Coronary artery (tissue), 2 donors: ENCODE measurements around the gene DVL3.

Experiments
- DNase-seq: peaks from one replicate; pipeline ENCODE4 v3.0.0-alpha.2; 2017; ENCODE audit warnings: low spot score
- H3K27ac ChIP-seq, 2 donors: fragments of 200-600 bp; sonication (generic); one replicate each; pipeline ENCODE4 v1.5.1; 2016 to 2019
- H3K4me3 ChIP-seq: fragments of 200-600 bp; sonication (generic); 2 replicates; pipeline ENCODE4 v1.5.1; 2016; ENCODE audit warnings: mild to moderate bottlenecking, moderate library complexity
- TF ChIP-seq, protein P1 (sequence below): fragments of 200-600 bp; sonication (generic); IDR thresholded peaks from one replicate; pipeline ENCODE4 v1.5.1; 2019; ENCODE audit warnings: antibody characterized with exemption

DVL3 gene

DNA sequence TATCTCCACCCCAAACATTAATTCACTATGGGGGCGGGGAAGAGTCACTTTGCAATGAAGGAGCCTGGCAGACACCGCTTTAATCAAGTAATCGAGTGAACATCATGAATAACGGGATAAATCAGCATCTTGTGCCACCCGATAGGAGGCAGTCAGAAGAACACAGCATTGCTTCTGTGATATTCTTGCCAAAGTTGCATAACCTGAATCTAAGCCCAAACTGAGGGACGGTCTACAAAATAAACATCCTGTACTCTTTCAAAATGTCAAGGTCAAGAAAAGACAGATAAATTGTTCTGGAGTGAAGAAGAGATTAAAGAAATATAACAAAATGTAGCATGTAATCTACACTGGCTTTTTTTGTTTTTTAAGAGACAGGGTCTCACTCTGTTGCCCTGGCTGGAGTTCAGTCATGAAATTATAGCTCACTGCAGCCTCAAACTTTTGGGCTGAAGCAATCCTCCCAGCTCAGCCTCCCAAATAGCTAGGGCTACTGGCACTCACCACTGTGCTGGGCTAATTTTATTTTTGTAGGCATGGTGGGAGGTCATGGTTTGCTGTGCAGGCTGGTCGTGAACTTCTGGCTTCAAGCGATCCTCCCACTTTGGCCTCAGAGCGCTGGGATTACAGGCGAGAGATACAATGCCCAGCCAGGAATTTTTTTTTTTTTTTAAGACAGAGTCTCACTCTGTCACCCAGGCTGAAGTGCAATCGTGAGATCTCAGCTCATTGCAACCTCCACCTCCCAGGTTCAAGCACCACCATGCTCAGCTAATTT lies 54.2 kb downstream of the DVL3 start:
- Histone ChIP-seq H3K27ac (no peak overlapping the region), H3K4me3 (no peak overlapping the region)
- TF ChIP-seq, protein P1, sequence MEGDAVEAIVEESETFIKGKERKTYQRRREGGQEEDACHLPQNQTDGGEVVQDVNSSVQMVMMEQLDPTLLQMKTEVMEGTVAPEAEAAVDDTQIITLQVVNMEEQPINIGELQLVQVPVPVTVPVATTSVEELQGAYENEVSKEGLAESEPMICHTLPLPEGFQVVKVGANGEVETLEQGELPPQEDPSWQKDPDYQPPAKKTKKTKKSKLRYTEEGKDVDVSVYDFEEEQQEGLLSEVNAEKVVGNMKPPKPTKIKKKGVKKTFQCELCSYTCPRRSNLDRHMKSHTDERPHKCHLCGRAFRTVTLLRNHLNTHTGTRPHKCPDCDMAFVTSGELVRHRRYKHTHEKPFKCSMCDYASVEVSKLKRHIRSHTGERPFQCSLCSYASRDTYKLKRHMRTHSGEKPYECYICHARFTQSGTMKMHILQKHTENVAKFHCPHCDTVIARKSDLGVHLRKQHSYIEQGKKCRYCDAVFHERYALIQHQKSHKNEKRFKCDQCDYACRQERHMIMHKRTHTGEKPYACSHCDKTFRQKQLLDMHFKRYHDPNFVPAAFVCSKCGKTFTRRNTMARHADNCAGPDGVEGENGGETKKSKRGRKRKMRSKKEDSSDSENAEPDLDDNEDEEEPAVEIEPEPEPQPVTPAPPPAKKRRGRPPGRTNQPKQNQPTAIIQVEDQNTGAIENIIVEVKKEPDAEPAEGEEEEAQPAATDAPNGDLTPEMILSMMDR, result no peak
- DNase-seq, result no peak

DNA sequence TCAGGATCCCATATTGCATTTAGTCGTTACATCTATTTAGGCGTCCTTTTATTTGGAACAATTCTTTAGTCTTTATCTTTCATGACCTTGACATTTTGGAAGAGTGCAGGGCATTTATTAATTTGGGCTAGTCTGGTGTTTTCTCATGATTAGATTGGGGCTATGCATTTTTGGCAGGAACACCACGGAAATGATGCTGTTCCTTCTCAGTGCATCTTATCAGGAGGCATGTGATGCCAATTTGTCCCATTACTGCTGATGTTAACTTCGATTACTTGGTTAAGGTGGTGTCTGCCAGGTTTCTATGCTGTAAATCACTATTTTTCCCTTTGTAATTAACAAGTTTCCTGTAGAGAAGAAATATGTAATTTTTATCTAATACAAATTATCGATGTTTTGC lies 56.1 kb downstream of the DVL3 start:
- Histone ChIP-seq H3K4me3 (no peak overlapping the region), H3K27ac (no peak overlapping the region)
- DNase-seq, result no peak
- TF ChIP-seq, protein P1, result no peak

GRCh38 chr3:184211718-184212117 lies 56.5 kb downstream of the DVL3 start:
- Histone ChIP-seq H3K4me3 (no peak overlapping the region), H3K27ac (no peak overlapping the region)
- TF ChIP-seq, protein P1, result no peak
- DNase-seq, result no peak

GRCh38 chr3:184218814-184219213 lies 63.6 kb downstream of the DVL3 start:
- Histone ChIP-seq H3K4me3 (no peak overlapping the region), H3K27ac (no peak overlapping the region)
- TF ChIP-seq, protein P1, result no peak
- no peak for DNase-seq

DNA sequence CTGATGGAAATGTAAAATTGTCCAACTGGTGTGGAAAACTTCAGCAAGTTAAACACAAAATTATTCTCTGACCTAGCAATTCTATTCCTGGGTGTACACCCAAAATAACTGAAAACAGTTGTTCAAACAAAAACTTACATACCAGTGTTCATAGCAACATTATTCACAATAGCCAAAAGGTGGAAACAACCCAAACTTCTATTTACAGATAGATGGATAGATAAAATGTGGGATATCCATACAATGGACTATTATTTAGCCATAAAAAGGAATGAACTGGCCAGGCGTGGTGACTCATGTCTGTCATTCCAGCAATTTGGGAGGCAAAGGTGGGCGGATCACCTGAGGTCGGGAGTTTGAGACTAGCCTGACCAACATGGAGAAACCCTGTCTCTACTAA lies 67.3 kb downstream of the DVL3 start:
- no peak for DNase-seq
- H3K4me3 ChIP-seq, result no peak overlapping the region
- TF ChIP-seq, protein P1, result no peak

More for the DNA sequence above, 67.3 kb downstream of the DVL3 start:
- H3K27ac ChIP-seq, result no peak overlapping the region
